Activated CD4-positive, alpha-beta T cell treated with anti-CD3 and anti-CD28 coated beads, Interleukin-2, amount 10 ng/mL, durations not matched to agents 7 days and 5 days (primary cell): ENCODE measurements around the gene COPA. TPM values are rescaled to one million over a fixed set of nuclear protein-coding genes. Genes with fewer than 3 reads are reported as not detected.
"Not testable (repeated sequence)": the region's sequence is repeated elsewhere in the genome, so short reads cannot be mapped to it uniquely, and the experiment has no call there.

Source experiments
- CTCF ChIA-PET: fragments of 350-600 bp; sonication (Branson Sonifier 250); formaldehyde crosslinking; loops from one replicate; lab custom pipeline; 2021; ENCODE audit warnings: antibody characterized with exemption; lab: Charles Lee
- POLR2A ChIA-PET: fragments of 350-600 bp; sonication (Branson Sonifier 250); formaldehyde crosslinking; loops from one replicate; lab custom pipeline; 2021; ENCODE audit warnings: antibody characterized with exemption; lab: Charles Lee
- DNase-seq: peaks from one replicate; pipeline ENCODE4 v3.0.0-alpha.2; 2020
- H3K27ac Mint-ChIP-seq: one replicate; pipeline ENCODE4 v1.8.0; 2021; ENCODE audit warnings: mild to moderate bottlenecking, moderate library complexity, mixed read lengths
- H3K27me3 Mint-ChIP-seq: one replicate; pipeline ENCODE4 v1.8.0; 2021; ENCODE audit warnings: mixed read lengths
- H3K36me3 Mint-ChIP-seq: one replicate; pipeline ENCODE4 v1.8.0; 2021; ENCODE audit warnings: low read depth, mixed read lengths
- H3K4me1 Mint-ChIP-seq: one replicate; pipeline ENCODE4 v1.8.0; 2021; ENCODE audit warnings: mixed read lengths
- H3K4me3 Mint-ChIP-seq: one replicate; pipeline ENCODE4 v1.8.0; 2021; ENCODE audit warnings: mild to moderate bottlenecking, moderate library complexity, mixed read lengths
- H3K9me3 Mint-ChIP-seq: one replicate; pipeline ENCODE4 v1.8.0; 2021; ENCODE audit warnings: mixed read lengths
- total RNA-seq, 2 experiments: library from RNA; stranded (reverse); gene quantifications; one replicate each; pipeline ENCODE4 v1.2.3, GENCODE V29; 2021

Gene COPA
- total RNA-seq, 2 experiments from 2014 or later, result 122 TPM

DNA sequence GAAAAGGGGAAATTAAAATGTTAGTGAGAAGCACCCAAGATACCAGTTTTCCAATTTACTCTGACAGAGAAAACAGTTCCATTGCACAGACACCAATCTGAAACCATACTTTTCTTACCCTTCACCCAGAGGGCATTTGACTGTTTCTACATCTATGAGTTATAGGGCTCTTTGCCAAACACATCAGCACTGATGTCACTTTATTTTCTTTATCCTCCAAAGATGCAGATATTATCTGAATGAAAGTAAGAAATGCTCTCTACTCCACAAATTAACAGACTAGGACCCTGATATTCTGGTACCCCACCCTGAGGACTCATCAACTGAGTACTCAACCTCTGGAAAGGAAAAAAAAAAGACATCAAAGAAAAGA, 33.9 kb downstream of the COPA start:
- H3K4me3 Mint-ChIP-seq, result no peak overlapping the region
- H3K36me3 Mint-ChIP-seq, result peaks cover 59% of the 10 kb centered on the region
- H3K4me1 Mint-ChIP-seq, result no peaks in the 10 kb centered on the region
- no peaks in the 10 kb centered on the region for H3K9me3 Mint-ChIP-seq
- no peak for DNase-seq
- POLR2A ChIA-PET, result no interaction called here
- CTCF ChIA-PET, result interaction anchor here (1.2 to 1.6 kb wide), 2 partner anchors 18 to 24 kb away, joined by 3 to 4 read pairs; no protein-coding TSS in a partner anchor
- no peak overlapping the region for H3K27ac Mint-ChIP-seq
- H3K27me3 Mint-ChIP-seq, result no peaks in the 10 kb centered on the region

DNA sequence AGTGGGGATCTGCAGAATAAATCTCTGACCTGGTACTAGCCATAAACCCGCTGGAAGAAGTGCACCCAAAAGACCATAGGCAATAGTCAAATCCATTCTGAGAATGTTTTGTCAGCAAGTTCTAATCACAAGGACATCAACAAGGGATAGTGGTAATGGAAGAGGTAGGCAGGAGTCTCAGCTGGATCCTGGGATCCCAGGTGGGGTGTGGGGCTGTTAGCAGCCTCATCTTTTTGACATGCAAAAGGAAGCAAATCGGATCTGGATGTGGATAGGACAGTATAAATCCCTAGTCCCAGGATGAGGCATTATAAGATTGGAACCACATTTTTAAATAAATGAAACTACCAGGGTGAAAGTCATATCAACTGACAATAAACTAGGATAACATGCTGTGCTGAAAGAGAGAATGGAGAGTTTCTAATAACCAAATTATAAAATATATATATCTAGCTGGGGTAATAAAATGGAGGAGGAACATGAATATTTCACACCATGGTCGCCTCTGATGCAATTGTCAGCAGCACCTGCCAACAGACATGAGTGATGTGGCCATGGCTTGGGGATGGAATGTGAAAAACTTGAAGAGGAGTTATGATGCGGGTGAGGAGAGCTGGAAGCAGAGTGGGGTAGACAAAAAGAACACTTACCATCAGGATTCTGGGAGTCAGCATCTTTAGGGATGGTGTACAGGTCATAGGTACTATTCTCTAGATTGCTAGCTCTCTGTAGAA, 34.4 kb downstream of the COPA start:
- H3K9me3 Mint-ChIP-seq, result no peaks in the 10 kb centered on the region
- ChIA-PET CTCF (interaction anchor here (0.6 to 1.2 kb wide), 3 partner anchors 17 to 182 kb away, joined by 3 to 4 read pairs (median 3); no protein-coding TSS in a partner anchor), POLR2A (no interaction called here)
- H3K4me1 Mint-ChIP-seq, result no peaks in the 10 kb centered on the region
- no peak overlapping the region for H3K27ac Mint-ChIP-seq
- no peak overlapping the region for H3K4me3 Mint-ChIP-seq
- no peak for DNase-seq
- peaks cover 56% of the 10 kb centered on the region for H3K36me3 Mint-ChIP-seq
- H3K27me3 Mint-ChIP-seq, result no peaks in the 10 kb centered on the region

DNA sequence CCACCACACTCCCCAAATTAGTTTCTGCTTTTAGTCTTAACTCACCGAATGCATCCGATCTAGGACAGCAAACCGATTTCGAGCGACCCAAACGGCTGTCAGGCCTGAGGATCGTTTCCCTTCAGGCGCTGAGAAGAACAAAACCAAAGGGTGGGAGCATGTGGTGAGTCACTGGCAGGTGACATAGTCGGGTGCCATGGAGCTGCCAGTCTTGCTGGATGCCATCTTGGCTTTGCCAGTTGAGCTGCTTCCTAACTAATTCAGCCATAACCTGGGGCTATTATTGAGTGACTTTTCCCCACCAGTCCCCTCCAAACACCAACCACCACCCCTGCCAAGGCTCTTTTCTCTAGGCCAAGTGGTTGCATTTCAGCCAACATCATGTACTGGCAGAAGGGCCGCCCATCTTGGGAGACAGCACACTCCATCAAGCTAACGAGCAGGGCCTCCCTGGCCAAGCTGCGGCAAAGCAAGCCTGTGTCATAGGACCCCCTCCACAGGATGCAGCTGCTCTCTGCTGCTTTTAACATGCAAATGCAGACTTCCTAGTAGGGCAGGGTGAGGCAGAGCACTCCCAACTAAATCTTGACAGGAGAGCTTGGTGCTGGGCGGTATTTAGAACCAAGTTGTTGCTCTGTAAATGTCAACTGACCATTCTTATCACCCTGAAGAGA, 35.8 kb downstream of the COPA start:
- ChIA-PET POLR2A (no interaction called here), CTCF (interaction anchor here (0.8 to 1.4 kb wide), 2 partner anchors 19 to 44 kb away, joined by 3 read pairs; no protein-coding TSS in a partner anchor)
- no peaks in the 10 kb centered on the region for H3K4me1 Mint-ChIP-seq
- no peaks in the 10 kb centered on the region for H3K9me3 Mint-ChIP-seq
- no peaks in the 10 kb centered on the region for H3K27me3 Mint-ChIP-seq
- peaks cover 55% of the 10 kb centered on the region for H3K36me3 Mint-ChIP-seq
- no peak overlapping the region for H3K4me3 Mint-ChIP-seq
- no peak for DNase-seq
- H3K27ac Mint-ChIP-seq, result no peak overlapping the region

DNA sequence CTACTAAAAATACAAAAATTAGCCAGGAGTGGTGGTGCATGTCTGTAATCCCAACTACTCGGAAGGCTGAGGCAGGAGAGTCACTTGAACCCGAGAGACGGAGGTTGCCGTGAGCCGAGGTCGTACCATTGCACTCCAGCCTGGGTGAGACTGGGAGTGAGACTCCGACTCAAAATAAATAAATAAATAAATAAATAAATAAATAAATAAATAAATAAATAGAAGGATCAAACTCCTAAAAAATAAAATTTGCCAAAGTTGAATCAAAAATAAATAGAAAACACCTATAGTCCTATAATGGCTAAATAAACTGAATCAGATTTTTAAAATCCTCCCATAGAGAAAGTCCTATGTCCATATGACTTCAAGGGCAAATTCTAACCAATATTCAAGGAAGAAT, 42.9 kb downstream of the COPA start:
- no peak for DNase-seq
- Mint-ChIP-seq H3K4me1 (no peaks in the 10 kb centered on the region), H3K27me3 (no peaks in the 10 kb centered on the region), H3K36me3 (peaks cover 58% of the 10 kb centered on the region), H3K27ac (no peak overlapping the region), H3K4me3 (no peak overlapping the region), H3K9me3 (no peaks in the 10 kb centered on the region)
- CTCF ChIA-PET, result interaction anchor here (2.3 kb wide), 1 partner anchor 8 kb away, joined by 7 read pairs; no protein-coding TSS in a partner anchor
- POLR2A ChIA-PET, result no interaction called here

DNA sequence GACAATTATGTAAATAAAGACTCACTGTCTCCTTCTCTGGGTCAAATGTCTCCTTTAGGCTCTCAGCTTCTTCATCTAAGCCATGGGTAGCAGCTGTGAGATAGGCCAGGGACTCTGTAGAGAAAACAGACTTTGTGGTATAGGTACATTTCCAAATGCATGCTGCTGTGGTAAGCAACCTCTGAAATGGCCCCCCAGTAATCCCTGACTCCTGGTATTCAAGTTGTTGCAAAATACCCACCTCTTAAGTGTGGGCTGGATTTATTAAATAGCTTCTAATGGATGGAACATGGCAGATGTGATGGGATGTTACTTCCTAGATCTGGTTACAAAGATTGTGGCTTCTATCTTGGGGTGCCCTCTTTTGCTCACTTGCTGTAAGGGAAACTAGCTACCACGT, 47.0 kb downstream of the COPA start:
- Mint-ChIP-seq H3K9me3 (no peaks in the 10 kb centered on the region), H3K36me3 (peaks cover 78% of the 10 kb centered on the region), H3K27ac (no peak overlapping the region), H3K27me3 (no peaks in the 10 kb centered on the region), H3K4me3 (no peak overlapping the region), H3K4me1 (no peaks in the 10 kb centered on the region)
- DNase-seq, result no peak
- ChIA-PET CTCF (interaction anchor here (0.8 to 1.2 kb wide), 3 partner anchors 42 to 248 kb away, joined by 3 read pairs; no protein-coding TSS in a partner anchor), POLR2A (no interaction called here)

DNA sequence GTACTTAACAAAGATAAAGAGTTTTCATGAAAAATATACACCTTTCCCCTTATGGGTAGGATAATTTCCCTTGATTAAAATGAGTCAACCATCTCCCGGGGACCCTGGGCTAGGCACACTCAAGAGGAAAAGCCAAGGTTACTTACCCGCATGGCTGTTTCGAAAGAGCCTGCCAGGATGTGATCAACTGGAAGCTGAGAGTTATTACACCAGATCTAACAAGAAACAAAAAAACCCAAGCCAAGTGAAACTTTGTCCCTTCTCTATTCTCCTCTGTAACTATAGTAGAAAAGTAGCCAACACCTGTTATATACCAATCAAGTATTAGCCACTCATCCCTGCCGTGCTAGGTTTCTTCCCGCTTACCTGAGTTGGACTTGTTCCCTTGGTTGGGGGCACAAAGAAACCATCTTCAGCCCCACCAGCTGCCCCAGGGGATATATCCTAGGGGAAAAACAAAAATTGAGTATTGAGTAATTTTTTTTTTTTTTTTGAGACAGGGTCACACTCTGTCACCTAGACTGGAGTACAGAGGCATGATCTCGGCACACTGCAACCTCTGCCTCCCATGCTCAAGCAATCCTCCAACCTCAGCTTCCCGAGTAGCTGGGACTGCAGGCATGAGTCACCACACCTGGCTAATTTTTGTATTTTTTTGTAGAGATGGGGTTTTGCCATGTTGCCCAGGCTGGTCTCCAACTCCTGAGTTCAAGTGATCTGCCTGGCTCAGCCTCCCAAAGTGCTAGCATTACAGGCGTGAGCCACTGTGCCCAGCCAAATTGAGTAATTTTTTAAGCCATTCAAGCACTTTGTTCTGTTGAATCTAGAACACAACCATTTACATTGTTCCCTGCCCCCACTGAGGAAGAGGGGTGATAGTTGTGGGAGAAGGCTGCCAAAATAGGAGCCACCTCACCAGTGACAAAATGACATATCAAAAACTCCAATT, 49.8 kb downstream of the COPA start:
- peaks cover 81% of the 10 kb centered on the region for H3K36me3 Mint-ChIP-seq
- H3K27me3 Mint-ChIP-seq, result no peaks in the 10 kb centered on the region

DNA sequence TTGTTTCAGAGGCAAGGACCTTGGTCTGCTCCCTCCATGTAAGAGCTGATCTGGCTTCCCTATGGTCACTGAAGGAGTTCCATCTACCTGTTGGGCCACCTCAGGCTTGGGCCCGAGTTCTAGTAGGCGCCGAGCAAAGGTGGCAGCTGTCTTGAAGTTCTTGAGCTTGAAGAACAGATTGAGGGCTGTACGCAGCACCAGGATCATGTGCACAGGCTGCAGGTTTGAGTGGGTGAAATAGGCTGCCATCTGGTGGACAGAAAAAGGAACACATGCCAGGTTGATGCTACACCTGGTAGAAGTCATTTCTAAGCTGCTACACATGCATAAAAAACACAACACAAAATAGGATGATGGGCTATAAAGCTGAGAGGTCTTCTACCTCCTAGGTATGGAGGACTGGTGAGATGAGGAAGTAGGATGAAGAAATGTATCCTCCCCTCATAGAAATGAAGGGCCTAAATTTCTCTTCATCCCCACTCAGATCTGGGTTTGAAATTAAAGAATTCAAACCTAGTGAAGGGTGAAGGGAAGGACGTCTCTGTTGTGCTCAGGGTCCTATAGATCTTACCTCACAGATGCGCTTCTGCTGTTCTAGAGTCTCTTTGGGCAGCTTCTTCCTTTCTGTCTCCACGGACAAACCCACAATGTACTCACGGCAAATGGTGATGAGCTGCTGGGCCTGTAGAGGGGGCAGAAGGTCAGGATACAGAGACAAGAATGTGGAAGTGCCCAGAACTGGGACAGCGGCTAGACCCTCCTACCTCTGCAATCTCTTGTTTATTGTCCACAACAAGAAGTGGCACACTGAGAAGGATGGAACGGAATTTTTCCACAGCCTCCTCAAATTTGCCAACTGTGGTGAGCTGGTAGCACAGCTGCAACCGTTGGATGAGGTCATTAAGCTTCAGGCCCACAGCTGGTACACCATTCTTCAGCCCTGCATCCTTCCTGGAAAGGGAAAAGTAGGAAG, 51.5 kb downstream of the COPA start:
- CTCF ChIA-PET, result interaction anchor here (0.5 to 3.0 kb wide), 46 partner anchors 10 to 698 kb away, joined by 3 to 21 read pairs (median 4); partner anchors contain the start of genes CASQ1, DCAF8 and PEA15
- POLR2A ChIA-PET, result no interaction called here
- H3K9me3 Mint-ChIP-seq, result no peaks in the 10 kb centered on the region
- peak; percentile 80 for DNase-seq
- peaks cover 65% of the 10 kb centered on the region for H3K36me3 Mint-ChIP-seq
- no peak overlapping the region for H3K4me3 Mint-ChIP-seq
- no peaks in the 10 kb centered on the region for H3K27me3 Mint-ChIP-seq
- H3K4me1 Mint-ChIP-seq, result no peaks in the 10 kb centered on the region
- H3K27ac Mint-ChIP-seq, result no peak overlapping the region

More for the DNA sequence above, 49.8 kb downstream of the COPA start:
- CTCF ChIA-PET, result interaction anchor here (1.2 to 3.0 kb wide), 7 partner anchors 8 to 191 kb away, joined by 4 to 21 read pairs (median 7); no protein-coding TSS in a partner anchor
- POLR2A ChIA-PET, result no interaction called here
- Mint-ChIP-seq H3K4me3 (no peak overlapping the region), H3K27ac (no peak overlapping the region), H3K9me3 (no peaks in the 10 kb centered on the region), H3K4me1 (no peaks in the 10 kb centered on the region)
- DNase-seq, result no peak

DNA sequence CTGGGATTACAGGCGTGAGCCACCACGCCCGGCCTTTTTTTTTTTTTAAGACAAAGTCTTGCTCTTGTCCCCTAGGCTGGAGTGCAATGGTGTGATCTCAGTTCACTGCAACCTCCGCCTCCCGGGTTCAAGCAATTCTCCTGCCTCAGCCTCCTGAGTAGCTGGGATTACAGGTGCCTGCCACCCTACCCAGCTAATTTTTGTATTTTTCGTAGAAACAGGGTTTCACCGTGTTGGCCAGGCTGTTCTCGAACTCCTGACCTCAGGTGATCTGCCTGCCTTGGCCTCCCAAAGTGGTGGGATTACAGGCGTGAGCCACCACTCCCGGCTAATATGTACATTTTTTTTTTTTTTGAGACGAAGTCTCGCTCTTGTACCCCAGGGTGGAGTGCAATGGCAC, 55.3 kb downstream of the COPA start:
- CTCF ChIA-PET, result interaction anchor here (0.6 to 1.4 kb wide), 3 partner anchors 65 to 183 kb away, joined by 3 to 4 read pairs (median 3); no protein-coding TSS in a partner anchor
- H3K9me3 Mint-ChIP-seq, H3K27me3 Mint-ChIP-seq, DNase-seq, H3K27ac Mint-ChIP-seq, H3K4me3 Mint-ChIP-seq, POLR2A ChIA-PET: not testable (repeated sequence)
- H3K4me1 Mint-ChIP-seq, result peaks cover 18% of the 10 kb centered on the region
- peaks cover 36% of the 10 kb centered on the region for H3K36me3 Mint-ChIP-seq

DNA sequence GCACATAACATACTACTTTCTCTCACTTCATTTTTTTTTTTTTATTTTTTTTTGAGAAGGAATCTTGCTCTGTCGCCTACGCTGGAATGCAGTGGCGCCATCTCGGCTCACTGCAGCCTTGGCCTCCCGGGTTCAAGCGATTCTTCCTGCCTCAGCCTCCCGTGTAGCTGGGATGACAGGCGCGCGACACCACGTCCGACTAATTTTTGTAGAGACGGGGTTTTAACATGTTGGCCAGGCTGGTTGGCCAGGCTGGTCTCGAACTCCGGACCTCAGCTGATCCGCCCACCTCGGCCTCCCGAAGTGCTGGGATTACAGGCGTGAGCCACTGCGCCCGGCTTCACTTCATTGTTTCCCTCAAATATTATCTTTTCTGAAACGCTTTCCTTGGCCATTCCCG, 57.5 kb downstream of the COPA start:
- POLR2A ChIA-PET, result no interaction called here
- Mint-ChIP-seq H3K27ac (no peak overlapping the region), H3K4me3 (peak overlapping the region; percentile 91), H3K36me3 (peaks cover 35% of the 10 kb centered on the region), H3K4me1 (peaks cover 18% of the 10 kb centered on the region), H3K27me3 (no peaks in the 10 kb centered on the region), H3K9me3 (no peaks in the 10 kb centered on the region)
- DNase-seq, result no peak
- CTCF ChIA-PET, result interaction anchor here (0.6 to 1.1 kb wide), 5 partner anchors 23 to 805 kb away, joined by 3 to 4 read pairs (median 3); no protein-coding TSS in a partner anchor

DNA sequence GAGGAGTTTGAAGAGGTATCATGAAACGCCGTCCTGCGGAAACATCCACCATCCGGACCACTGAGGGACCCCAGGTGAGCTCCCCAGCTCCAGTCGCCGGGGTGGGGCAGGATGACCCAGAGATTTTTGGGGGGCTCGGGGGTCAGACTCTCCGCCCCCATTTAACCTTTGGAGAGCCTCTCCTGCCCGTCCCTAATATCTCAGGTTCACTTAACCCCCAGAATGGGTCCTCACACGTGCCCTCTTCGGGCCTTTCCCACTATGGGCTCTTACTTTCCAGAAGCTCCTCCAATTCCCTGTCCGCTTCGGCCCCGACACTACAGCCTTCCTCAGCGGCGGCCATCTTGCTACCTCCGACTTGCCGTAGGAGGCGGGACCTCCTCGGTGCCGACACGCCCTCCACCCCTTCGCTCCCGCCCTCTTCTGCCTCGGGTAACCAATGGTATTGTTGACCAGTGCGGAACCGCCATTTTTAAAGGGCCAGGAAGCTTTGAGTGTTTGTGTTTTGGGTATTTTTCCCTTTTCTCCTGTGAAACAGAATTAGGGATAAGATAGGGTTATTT, 58.2 kb downstream of the COPA start, which contains the start of gene PEX19:
TSS of gene PEX19 (minus strand) at position 352 of the 563 bp plus-strand sequence. CDS start at position 343, 9 bp downstream.
- H3K27ac Mint-ChIP-seq, result peak within 1 kb of the TSS; percentile 90
- peaks cover 34% of the 10 kb centered on the region for H3K36me3 Mint-ChIP-seq
- H3K4me1 Mint-ChIP-seq, result peaks cover 18% of the 10 kb centered on the region
- H3K4me3 Mint-ChIP-seq, result peak within 1 kb of the TSS; percentile 91
- ChIA-PET POLR2A (interaction anchor here (0.9 kb wide), 1 partner anchor 23 kb away, joined by 3 read pairs; the partner anchor contains the start of gene DCAF8), CTCF (interaction anchor here (0.6 to 1.2 kb wide), 10 partner anchors 24 to 806 kb away, joined by 3 to 5 read pairs (median 3); no protein-coding TSS in a partner anchor)
- DNase-seq, result peak; percentile 95
- H3K9me3 Mint-ChIP-seq, result no peaks in the 10 kb centered on the region
- no peaks in the 10 kb centered on the region for H3K27me3 Mint-ChIP-seq
